ENCODE results near the gene DIAPH2. TPM values are rescaled to one million over a fixed set of nuclear protein-coding genes. Genes with fewer than 3 reads are reported as not detected.

Gene DIAPH2
- total RNA-seq, 4 donors from 2014 or later = 41.8 to 64.5 (median 54.5) TPM

GRCh38 chrX:96985046-96985445 is 300.4 kb downstream of the DIAPH2 start:
- Histone ChIP-seq H3K4me1 (no peaks in the 10 kb centered on the region), H3K27me3 (no peaks in the 10 kb centered on the region), H3K4me3 (no peak overlapping the region), H3K36me3 (no peaks in the 10 kb centered on the region), H3K9me3 (no peaks in the 10 kb centered on the region), H3K27ac (replicated peaks in 1 of 4) (no peak overlapping the region)
- TF ChIP-seq POLR2AphosphoS5 (IDR thresholded peaks at IDR 0.05) (no peak), POLR2A (IDR thresholded peaks at IDR 0.05; ENCODE audit: low read depth) (no peak), EP300 (IDR thresholded peaks at IDR 0.05) (no peak), CTCF (IDR thresholded peaks at IDR 0.05) (no peak)
- DNase-seq (ENCODE audit: extremely low spot score) = no peak
- 68% methylated on average over 2 of the region's 2 CpGs for WGBS
- intact Hi-C loops (cut with DNase I) = no loop called here

- Histone ChIP-seq H3K4me3 (no peak overlapping the region), H3K27ac (replicated peaks in 1 of 4) (no peak overlapping the region), H3K36me3 (no peaks in the 10 kb centered on the region), H3K4me1 (no peaks in the 10 kb centered on the region), H3K27me3 (no peaks in the 10 kb centered on the region), H3K9me3 (no peaks in the 10 kb centered on the region)
- WGBS = 76% methylated on average over 1 of the region's 1 CpG
- intact Hi-C loops (cut with DNase I) = no loop called here
- no peak for TF ChIP-seq POLR2AphosphoS5 (IDR thresholded peaks at IDR 0.05)
- DNase-seq (ENCODE audit: extremely low spot score) = no peak
Measured at GRCh38 chrX:96987228-96987627, 302.6 kb downstream of the DIAPH2 start.

DNA sequence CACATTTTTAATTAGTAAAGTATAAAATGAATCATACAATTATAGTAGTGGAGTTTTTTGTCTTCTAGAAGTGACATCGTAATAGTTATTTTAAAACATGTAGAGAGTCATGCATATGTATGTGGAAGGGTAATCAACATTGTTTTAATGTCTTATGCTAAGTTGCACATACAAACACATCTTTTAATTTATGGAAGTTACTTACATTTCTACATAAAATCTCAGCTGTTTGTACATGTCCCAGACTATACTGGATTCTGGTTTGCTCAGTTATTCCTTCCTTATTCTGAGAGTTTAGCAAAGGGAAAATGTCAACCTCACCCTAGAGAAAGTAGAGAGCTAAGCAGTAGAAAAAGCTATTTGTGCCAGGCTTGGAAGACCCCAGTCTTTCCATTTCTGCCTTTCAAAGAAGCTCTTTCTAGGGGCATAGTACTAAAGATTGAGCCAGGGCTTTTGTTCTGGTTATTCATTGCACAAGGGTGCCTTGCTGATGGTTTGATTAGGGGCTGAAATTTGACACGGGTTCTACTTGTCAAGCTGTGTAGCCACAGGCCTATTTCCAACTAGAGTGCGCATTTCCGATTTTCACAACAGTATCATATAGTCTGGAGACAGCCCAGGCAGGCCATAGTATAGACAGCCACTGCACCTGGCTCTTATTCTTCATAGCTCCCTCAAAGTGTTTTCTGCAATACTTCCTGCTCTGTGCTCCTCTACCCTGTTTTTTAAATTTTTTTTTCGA is 305.4 kb downstream of the DIAPH2 start:
- TF ChIP-seq POLR2AphosphoS5 (IDR thresholded peaks at IDR 0.05) (no peak), CTCF (IDR thresholded peaks at IDR 0.05) (no peak), EP300 (IDR thresholded peaks at IDR 0.05) (no peak), POLR2A (IDR thresholded peaks at IDR 0.05; ENCODE audit: low read depth) (no peak)
- Histone ChIP-seq H3K9me3 (no peaks in the 10 kb centered on the region), H3K27ac (replicated peaks in 1 of 4) (no peak overlapping the region), H3K36me3 (no peaks in the 10 kb centered on the region), H3K4me1 (no peaks in the 10 kb centered on the region), H3K27me3 (no peaks in the 10 kb centered on the region), H3K4me3 (no peak overlapping the region)
- intact Hi-C loops (cut with DNase I) = no loop called here
- 82% methylated on average over 5 of the region's 5 CpGs for whole genome bisulfite sequencing
- DNase-seq (ENCODE audit: extremely low spot score) = no peak

- no peak overlapping the region for H3K4me3 ChIP-seq
- intact Hi-C loops (cut with DNase I) = no loop called here
- H3K9me3 ChIP-seq = no peaks in the 10 kb centered on the region
- no peak overlapping the region for H3K27ac ChIP-seq (replicated peaks in 1 of 4)
- WGBS = 70% methylated on average over 2 of the region's 2 CpGs
- H3K36me3 ChIP-seq = no peaks in the 10 kb centered on the region
- no peak for DNase-seq (ENCODE audit: extremely low spot score)
- no peaks in the 10 kb centered on the region for H3K4me1 ChIP-seq
- TF ChIP-seq EP300 (IDR thresholded peaks at IDR 0.05) (no peak), POLR2AphosphoS5 (IDR thresholded peaks at IDR 0.05) (no peak), CTCF (IDR thresholded peaks at IDR 0.05) (no peak), POLR2A (IDR thresholded peaks at IDR 0.05; ENCODE audit: low read depth) (no peak)
- no peaks in the 10 kb centered on the region for H3K27me3 ChIP-seq
Measured at GRCh38 chrX:96994093-96994492, 309.5 kb downstream of the DIAPH2 start.

- DNase-seq (ENCODE audit: extremely low spot score) = no peak
- Histone ChIP-seq H3K36me3 (no peaks in the 10 kb centered on the region), H3K27ac (replicated peaks in 1 of 4) (no peak overlapping the region), H3K9me3 (no peaks in the 10 kb centered on the region), H3K27me3 (no peaks in the 10 kb centered on the region), H3K4me1 (no peaks in the 10 kb centered on the region), H3K4me3 (no peak overlapping the region)
- intact Hi-C loops (cut with DNase I) = no loop called here
- TF ChIP-seq POLR2A (IDR thresholded peaks at IDR 0.05; ENCODE audit: low read depth) (no peak), POLR2AphosphoS5 (IDR thresholded peaks at IDR 0.05) (no peak), CTCF (IDR thresholded peaks at IDR 0.05) (no peak), EP300 (IDR thresholded peaks at IDR 0.05) (no peak)
- 77% methylated on average over 4 of the region's 4 CpGs for WGBS
Measured at GRCh38 chrX:96997196-96997595, 312.6 kb downstream of the DIAPH2 start.

All from esophagus muscularis mucosa (tissue), 4 donors.